Brain pericyte (primary cell): Measurements from ENCODE around the gene ANXA6.

Source experiments
- DNase-seq: peaks from one replicate; pipeline ENCODE4 v3.0.0-alpha.2; 2012; ENCODE audit warnings: low read depth, low spot score

ANXA6 gene

GRCh38 chr5:151130922-151131891, 26.4 kb downstream of the ANXA6 start:
- no peak for DNase-seq

- no peak for DNase-seq
Measured at GRCh38 chr5:151130235-151130921, 27.2 kb downstream of the ANXA6 start.

GRCh38 chr5:151128817-151129216, 28.8 kb downstream of the ANXA6 start:
- DNase-seq = no peak

- no peak for DNase-seq
Measured at GRCh38 chr5:151127926-151128325, 29.7 kb downstream of the ANXA6 start.

- DNase-seq = no peak
Measured at GRCh38 chr5:151126199-151126645, 31.4 kb downstream of the ANXA6 start.

- DNase-seq = no peak
Measured at GRCh38 chr5:151125421-151125820, 32.2 kb downstream of the ANXA6 start.

GRCh38 chr5:151123897-151124751, 33.5 kb downstream of the ANXA6 start:
- peak; percentile 46 for DNase-seq

- no peak for DNase-seq
Measured at GRCh38 chr5:151122828-151123227, 34.8 kb downstream of the ANXA6 start.

- DNase-seq = no peak
Measured at GRCh38 chr5:151121665-151122064, 35.9 kb downstream of the ANXA6 start.

GRCh38 chr5:151121095-151121494, 36.5 kb downstream of the ANXA6 start:
- DNase-seq = no peak

- no peak for DNase-seq
Measured at GRCh38 chr5:151118913-151119575, 38.5 kb downstream of the ANXA6 start.

- DNase-seq = no peak
Measured at GRCh38 chr5:151115272-151115905, 42.2 kb downstream of the ANXA6 start.

- no peak for DNase-seq
Measured at GRCh38 chr5:151113651-151114050, 43.9 kb downstream of the ANXA6 start.

- DNase-seq = no peak
Measured at GRCh38 chr5:151110992-151111391, 46.6 kb downstream of the ANXA6 start.

- no peak for DNase-seq
Measured at GRCh38 chr5:151110122-151110681, 47.4 kb downstream of the ANXA6 start.

- no peak for DNase-seq
Measured at GRCh38 chr5:151108566-151108965, 49.0 kb downstream of the ANXA6 start.

- DNase-seq = no peak
Measured at GRCh38 chr5:151107738-151108520, 49.6 kb downstream of the ANXA6 start.

- no peak for DNase-seq
Measured at GRCh38 chr5:151107084-151107483, 50.5 kb downstream of the ANXA6 start.

- no peak for DNase-seq
Measured at GRCh38 chr5:151106509-151106908, 51.1 kb downstream of the ANXA6 start.

GRCh38 chr5:151106043-151106442, 51.5 kb downstream of the ANXA6 start:
- no peak for DNase-seq
